Effector CD4-positive, alpha-beta T cell (primary cell): ENCODE measurements around the gene CDK14.
"Not testable (repeated sequence)": the region's sequence is repeated elsewhere in the genome, so short reads cannot be mapped to it uniquely, and the experiment has no call there.

ENCODE experiments used
- DNase-seq: peaks from one replicate; pipeline ENCODE4 v3.0.0-alpha.2; 2020

CDK14 gene

GRCh38 chr7:90597563-90598253, 1.6 kb downstream of the CDK14 start:
- no peak for DNase-seq

- no peak for DNase-seq
These were observed 2.9 kb downstream of the CDK14 start for GRCh38 chr7:90599038-90599437.

GRCh38 chr7:90599892-90600555, 3.9 kb downstream of the CDK14 start:
- DNase-seq, result no peak

GRCh38 chr7:90602303-90602702, 6.2 kb downstream of the CDK14 start:
- no peak for DNase-seq

DNA sequence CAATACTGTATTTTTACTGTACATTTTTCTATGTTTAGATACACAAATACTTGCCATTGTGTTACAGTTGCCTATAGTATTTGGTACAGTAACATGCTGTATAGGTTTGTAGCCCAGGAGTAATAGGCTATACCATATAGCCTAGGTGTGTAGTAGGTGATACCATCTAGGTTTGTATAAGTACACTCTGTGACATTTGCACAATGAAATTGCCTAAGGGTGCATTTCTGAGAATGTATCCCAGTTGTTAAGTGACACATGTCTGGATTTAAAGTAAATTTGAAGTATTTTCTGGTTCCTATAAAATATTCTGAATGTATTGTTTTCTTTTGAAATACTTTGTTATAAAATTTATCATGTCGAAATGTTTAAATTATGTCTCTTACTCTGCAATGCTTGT, 7.2 kb downstream of the CDK14 start:
- DNase-seq, result no peak

- DNase-seq, result no peak
These were observed 8.3 kb downstream of the CDK14 start for GRCh38 chr7:90604383-90604782.

DNA sequence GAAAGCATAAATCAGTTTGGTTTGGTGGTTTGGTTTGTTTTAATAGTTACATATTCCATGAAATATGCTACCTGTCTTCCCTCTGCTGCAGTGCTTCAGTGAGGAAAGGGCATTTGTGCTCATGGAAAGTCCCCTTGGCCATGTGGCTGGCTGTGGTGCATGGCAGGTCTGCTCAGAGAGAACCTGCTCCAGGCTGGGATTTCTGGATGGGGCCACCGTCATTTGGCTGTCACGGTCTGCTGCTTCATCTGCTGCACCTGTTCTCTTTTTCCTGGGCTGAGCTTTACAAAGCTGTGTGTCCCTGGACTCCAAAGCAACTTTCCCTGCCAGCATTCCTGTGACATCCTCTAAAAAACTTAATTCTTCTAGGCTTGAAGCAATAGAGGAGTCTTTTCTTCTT, 8.9 kb downstream of the CDK14 start:
- DNase-seq, result no peak

DNA sequence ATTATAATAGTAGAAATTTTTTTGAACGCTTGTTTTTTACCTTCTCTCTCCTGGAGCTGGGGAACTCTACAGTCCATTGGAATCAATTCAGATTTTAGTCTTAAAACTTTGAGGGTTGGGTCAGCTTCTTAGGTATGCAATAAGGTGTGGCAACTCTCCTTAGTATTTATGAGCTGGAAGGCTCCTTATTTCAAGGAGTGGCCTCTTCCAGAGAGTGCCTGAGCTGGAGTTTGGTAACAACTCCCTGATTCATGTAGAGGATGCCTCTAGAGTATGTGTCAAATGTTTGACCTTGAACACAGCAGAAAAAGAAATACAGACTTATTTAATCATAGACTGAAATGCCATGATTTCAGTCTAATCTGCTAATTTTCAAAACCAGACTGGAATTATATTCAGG, 11.1 kb downstream of the CDK14 start:
- DNase-seq, result no peak

- DNase-seq, result no peak
These were observed 14.0 kb downstream of the CDK14 start for GRCh38 chr7:90610105-90610504.

DNA sequence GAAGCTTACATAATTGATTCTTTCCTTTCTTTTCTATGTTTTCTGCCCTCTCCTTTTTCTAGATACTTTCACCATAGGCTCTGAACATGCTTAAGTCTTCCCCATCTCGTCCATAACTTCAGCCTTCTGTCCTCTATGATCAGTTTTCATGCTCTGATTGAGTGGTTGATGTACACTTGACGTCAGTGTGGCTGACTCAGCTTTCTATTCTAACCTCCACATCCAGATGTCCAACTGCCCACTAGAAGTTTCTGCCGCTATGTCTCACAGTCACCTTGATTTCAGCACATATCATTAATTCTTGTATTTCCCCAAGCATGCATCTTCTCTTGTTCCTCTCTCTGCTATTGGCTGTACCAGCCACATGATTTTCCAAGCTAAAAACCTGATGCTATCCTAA, 15.0 kb downstream of the CDK14 start:
- DNase-seq, result no peak

DNA sequence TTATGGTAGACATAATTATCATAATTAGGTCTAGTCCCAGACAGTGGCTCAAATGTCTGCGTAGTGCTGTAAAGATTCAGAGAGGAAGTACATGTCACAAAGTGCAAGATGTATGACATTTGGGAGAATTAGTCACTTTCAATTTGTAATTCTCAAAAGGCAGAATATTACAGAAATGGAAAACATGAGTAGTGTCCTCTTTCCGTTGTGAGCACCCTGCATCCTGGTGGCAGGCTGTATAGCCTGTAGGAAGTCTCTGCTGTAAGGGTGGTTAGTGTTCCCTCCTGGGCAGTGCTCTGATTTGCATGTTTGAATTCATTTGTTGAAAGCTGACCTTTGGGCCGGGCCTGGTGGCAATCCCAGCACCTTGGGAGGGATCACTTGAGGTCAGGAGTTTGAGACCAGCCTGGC, 17.0 kb downstream of the CDK14 start:
- DNase-seq, result no peak

DNA sequence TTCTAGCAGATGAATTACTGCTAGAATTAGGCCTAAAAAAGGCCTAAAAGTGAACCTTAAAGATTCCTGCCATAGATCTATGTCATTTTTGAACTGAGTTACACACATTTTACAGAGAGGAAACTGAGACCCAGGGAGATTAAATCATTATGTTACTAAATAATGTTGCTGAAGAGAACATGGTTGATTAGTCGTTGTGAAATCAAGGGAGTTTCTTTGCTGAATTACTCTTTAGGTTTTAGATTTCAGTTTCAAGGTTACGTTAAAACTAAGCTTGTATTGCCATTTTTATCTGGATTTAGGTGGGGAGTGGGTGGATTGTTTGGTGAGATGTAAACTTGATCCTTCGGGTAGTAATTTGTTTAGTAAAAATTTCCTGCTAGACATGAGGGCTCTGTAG, 21.3 kb downstream of the CDK14 start:
- no peak for DNase-seq

DNA sequence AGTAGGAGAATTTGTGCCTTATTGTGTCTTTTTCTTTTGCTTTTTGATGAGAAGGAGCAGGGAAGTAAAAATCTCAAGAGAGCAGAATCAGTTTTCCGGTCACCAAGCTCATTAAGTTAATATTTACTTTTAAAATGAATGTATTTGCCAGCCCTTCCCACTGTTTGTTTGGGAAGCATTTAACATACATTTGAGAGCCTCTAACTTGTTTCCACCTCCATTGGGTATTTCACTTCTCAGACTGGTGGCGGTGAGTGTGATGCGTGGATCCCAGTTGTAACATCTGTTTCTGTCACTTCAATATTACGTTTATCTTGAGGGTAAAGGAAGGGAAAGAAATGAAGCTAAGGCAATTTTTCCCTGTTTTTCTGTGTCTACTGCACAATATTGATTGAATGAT, 22.8 kb downstream of the CDK14 start:
- no peak for DNase-seq

GRCh38 chr7:90621125-90621746, 25.1 kb downstream of the CDK14 start:
- no peak for DNase-seq

DNA sequence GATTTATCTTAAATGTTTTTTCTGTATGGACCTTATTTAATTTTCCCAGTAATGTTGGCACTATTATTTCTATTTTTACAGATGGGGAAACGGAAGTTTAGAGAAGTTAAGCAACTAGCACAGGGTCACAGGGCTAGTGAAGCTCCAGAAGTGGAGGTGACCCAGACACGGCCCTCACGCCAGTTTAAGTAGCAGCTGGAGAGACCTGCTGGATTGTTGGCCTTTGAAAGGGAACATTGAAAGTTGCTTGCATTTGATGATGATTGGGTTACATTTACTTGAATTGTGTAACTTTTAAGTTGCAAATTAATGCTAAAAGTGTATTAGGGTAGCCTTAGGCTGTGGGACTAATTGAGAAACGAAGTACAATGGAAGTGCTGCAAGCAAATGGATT, 25.6 kb downstream of the CDK14 start:
- no peak for DNase-seq

DNA sequence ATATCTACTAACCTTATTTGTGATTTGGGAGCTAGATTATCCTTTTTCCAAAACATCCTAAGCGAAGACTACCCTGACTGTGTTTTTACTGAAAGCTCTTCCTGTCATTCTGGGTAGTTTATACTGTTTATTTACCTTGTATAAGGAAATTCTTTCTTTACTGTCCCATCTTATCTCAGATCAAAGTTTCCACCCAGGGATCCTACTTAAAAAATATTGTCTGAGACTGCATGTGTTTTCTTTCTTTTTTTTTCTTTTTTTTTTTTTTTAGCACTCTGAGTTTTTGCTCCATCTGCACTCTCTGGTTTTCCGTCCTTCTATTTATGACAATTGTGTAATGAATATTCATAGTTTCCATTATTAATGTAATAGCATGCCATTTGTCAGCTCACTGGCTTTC, 26.5 kb downstream of the CDK14 start:
- no peak for DNase-seq

GRCh38 chr7:90624225-90624911, 28.2 kb downstream of the CDK14 start:
- no peak for DNase-seq

DNA sequence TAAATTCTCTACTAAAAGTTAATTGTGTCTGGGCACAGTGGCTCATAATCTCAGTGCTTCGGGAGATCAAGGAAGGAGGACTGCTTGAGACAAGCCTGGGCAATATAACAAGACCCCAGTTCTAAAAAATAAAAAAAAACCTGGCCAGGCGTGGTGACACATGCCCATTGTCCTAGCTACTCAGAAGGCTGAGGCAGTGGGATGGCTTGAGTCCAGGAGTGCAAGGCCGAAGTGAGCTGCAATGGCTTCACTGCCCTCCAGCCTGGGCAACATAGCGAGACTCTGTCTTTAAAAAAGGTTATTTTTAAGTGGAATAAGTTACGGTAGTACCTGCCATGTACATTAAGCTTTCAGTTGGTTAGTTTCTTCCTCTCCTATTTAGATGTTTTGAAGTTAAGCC, 28.9 kb downstream of the CDK14 start:
- no peak for DNase-seq

DNA sequence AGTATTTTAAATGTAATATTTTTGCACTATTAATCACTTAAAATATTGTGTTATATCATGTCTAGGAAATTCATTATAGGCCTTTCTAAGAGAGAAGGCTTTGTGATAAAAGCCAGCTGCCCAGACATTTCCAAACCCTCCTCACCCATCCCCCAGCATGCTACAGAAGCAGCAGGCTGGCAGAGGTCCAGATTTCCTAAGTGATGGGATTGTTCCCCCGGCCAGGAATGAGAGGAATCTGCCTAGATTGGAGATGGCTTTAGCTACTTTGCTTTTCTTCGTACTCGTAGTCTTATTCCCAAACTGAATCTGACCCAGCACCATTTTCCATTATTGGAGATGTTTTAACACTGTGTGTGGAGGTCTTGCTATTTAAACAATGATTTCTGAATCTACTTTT, 29.4 kb downstream of the CDK14 start:
- DNase-seq, result no peak

DNA sequence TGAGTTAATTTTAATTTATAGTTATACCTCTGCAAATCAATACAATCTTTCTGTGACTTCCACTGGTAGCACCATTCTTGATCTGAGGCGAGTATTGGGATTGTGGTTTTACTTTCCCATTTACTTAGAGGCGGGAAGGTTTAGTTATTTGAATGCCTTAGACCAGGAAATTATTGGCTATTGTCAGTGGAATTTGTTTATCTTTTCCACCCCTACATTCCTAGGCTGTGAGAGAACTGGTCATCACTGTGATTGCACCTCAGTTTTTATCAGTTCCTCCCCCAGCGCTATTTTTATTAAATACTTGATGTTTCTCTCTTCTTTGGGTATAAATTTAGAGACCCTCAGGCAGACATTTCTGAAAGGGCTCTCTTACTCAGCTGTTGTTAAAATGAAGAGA, 29.9 kb downstream of the CDK14 start:
- DNase-seq, result no peak

- DNase-seq, result no peak
These were observed 33.3 kb downstream of the CDK14 start for GRCh38 chr7:90629297-90629918.

DNA sequence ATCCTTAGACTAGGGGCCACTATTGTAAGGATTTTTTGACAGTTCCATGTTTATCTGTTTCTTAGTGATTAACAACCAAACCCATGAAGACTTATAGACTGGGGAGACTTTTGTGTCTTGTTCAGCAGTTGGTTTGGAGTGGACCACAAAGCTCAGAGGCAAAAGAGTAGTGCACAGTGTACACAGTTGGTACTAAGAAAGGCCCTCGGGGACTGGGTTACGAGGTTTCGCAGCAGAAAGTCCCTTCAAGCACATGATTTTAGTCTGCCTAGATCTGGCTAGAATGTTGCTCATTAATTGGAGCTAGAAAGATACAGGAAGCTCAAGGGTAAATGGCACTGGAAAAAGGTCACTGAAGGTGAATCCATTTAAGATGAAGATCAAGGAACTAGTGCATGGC, 35.4 kb downstream of the CDK14 start:
- DNase-seq, result no peak

DNA sequence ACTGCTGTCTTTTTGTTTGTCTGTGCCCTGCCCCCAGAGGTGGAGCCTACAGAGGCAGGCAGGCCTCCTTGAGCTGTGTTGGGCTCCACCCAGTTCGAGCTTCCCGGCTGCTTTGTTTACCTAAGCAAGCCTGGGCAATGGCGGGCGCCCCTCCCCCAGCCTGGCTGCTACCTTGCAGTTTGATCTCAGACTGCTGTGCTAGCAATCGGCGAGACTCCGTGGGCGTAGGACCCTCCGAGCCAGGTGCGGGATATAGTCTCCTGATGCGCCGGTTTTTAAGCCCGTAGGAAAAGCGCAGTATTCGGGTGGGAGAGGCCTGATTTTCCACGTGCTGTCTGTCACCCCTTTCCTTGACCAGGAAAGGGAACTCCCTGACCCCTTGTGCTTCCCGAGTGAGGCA, 43.6 kb downstream of the CDK14 start:
- not testable (repeated sequence) for DNase-seq
